GM18873 (cell line): Measurements from ENCODE around the gene CDH4.

Source experiments
- ATAC-seq: cut with Tn5 transposase; IDR thresholded peaks from one replicate; pipeline ENCODE4 v1.9.1; 2021; ENCODE audit warnings: mild to moderate bottlenecking, moderate library complexity, moderate number of reproducible peaks; ENCODE audit not compliant: unreplicated experiment, low FRiP score

CDH4 gene

DNA sequence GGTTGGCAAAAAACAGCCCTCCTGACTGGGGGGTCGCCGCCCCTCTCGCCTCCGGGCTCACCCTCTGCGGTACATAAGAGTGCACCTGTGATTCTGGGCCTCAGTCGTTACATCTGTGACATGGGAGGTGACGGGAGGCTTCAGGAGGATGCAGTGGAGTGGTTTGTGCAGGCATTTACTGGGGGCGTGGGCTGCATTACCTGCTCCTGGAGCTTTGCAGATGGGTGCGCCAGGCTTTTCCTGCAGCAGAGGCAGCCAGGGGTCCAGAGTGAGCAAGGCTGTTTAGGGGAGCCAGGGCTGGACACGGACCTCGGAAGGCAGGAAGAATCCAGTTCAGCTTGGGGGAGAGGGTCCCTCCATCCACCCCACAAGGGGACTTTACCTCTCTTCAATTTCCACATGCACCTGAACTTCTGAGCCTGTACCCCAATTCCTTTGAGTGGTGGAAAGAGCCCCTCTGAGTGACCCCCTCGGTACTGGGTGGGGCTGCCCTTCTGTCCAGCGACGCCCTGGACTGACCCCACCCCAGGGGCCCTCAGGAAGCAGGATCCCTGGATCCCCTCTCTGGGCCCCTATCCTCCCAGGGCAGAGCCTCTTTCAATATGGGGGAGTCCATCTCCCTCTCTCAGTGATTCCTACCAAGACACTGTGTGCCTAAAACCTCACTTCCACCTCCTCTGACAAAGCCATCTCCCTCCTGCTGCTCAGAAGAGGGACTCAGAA, 679.6 kb downstream of the CDH4 start:
- ATAC-seq: no peak

- no peak for ATAC-seq
Observed at GRCh38 chr20:61932199-61932592, 680.1 kb downstream of the CDH4 start.

DNA sequence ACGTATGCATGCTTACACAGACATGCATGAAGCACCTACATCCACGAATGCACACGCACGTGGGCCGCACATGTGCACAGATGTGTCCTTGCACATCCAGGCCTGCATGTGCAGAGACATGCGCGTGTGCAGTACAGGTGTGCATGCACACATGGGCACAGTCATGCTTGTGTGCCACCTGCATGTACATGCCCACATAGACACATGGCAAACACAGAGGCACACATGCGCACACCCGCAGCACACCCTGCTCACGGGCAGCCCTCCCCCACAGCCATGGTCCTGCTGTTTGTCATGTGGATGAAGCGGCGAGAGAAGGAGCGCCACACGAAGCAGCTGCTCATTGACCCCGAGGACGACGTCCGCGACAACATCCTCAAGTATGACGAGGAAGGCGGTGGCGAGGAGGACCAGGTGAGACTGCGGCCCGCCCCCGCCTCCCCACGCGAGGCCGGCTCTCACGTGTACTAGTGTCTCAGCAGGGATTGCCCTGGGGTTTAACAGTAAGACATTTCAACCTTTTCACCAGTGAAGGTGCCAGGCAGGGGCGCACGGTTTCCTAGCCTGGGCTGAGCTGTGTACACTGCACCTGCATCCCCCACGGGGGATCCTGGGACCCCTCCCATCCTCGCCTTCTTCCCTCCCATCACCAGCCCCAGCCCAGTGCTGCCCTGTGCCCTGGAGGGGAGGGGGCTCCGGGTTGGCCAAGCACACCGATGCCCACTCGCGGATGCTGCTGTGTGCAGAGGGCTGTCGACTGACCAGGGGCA, 680.8 kb downstream of the CDH4 start:
- ATAC-seq: no peak

DNA sequence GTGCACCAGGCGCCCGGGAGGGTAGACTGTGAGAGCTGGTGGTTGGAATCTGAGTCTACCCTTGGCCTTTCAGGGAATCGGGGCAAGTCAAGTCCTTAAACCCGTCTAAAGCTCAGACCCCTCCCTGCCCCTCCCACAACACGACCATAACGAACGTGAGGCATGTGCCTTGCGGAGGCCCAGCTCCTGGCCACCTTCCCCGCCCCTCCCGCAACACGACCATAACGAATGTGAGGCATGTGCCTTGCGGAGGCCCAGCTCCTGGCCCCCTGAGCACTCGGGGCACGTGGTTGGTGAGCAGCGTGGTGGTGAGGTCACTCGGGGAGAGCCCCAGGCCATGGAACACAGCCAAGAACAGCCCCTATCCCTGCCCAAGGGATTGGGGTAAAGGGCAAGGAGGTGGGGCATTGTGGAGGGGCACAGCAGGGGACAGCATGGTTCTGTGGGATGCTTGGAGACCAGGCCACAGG, 681.5 kb downstream of the CDH4 start:
- no peak for ATAC-seq

- ATAC-seq: no peak
Observed at GRCh38 chr20:61933951-61934715, 682.1 kb downstream of the CDH4 start.

GRCh38 chr20:61934716-61935530, 682.9 kb downstream of the CDH4 start:
- ATAC-seq: no peak

- no peak for ATAC-seq
Observed at GRCh38 chr20:61935926-61936700, 684.1 kb downstream of the CDH4 start.

- no peak for ATAC-seq
Observed at GRCh38 chr20:61936701-61937131, 684.7 kb downstream of the CDH4 start.

DNA sequence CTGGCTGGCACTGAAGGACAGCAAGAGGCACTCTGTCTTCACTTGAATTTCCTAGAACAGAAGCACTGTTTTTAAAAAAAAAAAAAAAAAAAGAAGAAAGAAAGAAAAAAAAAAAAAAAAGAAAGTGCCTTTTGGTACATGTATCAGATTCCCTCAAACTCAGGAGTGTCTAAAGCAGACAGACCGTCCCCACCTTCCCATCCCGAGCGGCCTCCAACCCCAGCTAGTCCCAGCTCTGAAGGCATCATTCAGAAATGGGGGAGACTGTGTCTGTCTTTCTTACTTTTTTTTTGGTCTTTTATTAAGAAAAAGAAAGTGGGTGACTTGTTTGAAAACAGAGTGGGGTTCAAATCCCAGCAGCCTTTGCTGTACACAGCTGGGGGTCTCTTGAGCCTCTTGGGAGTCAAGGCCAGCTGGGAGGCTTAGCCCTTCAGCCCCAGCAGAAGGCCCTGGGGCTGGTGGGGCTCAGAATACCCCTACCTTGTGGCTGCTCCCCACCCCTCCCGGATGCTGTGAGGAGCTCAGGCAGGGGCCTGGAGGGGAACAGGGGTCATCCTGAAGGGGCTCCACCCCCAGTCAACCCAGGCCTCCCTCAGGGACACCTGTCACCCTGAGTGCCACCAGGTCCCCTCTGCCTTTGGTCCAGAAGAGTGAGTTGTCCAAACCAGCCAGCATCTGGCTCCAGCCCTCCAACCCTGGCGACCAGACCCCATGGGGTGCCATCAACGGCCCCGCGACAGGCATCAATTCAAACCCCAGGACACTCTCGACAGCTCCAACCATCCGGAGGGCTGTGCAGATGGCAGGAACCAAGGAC, 685.3 kb downstream of the CDH4 start:
- ATAC-seq: no peak

DNA sequence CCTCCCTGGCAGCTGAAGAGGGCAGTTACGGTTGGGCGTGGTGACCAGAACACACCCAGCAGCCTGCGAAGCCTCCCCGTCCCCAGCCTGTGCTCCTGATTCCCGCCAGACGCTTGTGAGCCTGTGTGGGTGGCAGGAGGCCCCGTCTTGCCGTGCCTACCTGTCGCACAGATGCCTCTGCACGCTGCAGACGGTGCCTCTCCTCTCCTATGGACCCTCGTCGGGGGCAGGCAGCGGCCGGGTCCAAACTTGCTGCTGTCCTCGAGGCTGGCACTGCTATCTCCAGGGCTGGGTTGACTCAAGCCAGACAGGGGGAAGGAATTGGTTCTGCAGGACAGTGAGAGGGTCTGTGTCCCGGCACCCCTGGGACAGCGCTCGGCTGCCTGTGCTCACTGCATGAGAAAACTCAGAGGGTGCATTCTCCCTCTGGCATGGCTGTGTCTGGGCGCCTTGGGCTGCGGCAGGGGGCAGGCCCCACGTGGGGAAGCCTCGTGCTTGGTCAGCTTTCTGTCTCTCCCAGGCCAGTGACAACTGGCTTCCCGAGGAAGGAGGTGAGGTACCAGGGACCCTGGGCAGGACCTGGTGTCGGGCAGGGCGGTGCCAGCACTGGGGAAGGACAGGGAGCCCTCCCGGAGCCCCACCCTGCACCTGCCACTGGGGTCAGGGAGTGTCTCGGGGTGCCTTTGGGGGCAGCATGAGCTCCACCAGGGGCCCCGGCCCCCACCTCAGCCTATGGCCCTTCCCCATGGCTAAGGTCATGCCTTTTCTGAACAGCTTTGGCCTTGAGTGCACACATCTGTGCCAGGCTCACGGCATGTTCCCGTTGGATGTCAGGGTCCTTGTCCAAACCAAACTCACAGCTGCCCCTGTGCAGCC, 686.1 kb downstream of the CDH4 start:
- ATAC-seq: no peak

DNA sequence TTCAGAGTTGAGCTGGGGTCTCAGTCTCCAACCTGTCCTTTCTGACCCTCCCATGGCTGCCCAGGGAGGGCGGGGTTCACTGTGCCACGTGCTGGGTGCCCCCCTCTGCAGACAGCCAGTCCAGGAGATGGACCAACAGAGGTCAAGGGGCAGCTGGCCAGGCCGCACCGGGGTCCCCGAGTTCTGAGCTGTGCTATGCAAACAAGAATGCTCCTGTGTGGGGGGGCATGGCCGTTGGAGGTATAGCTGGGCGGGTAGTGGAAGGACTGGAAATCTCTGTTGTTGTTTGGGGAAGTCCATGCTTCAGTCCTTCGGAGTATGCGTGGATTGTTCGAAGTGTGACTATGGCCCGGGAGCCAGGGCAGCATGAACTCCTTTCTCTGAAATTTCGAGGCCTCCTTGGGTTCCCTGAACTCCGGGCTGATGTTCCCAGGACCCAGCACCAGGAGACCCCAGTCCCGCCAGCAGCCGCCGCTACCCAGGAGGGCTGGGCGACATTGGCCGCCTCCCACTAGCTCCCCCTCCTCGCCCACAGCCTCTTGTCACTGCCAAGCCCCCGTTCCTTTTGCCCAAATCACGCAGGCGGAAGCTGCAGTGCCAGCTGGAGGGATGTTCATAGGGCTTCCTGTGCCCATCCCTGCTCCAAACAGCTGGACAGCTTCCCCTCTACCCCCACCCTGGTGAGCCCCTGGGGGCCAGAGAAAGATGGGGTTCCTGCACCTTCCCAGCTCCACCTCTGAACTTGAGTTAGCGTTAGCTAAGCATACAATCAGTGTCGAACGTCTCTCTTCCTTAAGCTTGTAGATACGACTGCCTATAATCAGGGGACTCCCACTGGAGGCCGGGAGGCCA, 687.0 kb downstream of the CDH4 start:
- no peak for ATAC-seq

- no peak for ATAC-seq
Observed at GRCh38 chr20:61939691-61940360, 687.8 kb downstream of the CDH4 start.

- no peak for ATAC-seq
Observed at GRCh38 chr20:61940491-61940890, 688.4 kb downstream of the CDH4 start.

DNA sequence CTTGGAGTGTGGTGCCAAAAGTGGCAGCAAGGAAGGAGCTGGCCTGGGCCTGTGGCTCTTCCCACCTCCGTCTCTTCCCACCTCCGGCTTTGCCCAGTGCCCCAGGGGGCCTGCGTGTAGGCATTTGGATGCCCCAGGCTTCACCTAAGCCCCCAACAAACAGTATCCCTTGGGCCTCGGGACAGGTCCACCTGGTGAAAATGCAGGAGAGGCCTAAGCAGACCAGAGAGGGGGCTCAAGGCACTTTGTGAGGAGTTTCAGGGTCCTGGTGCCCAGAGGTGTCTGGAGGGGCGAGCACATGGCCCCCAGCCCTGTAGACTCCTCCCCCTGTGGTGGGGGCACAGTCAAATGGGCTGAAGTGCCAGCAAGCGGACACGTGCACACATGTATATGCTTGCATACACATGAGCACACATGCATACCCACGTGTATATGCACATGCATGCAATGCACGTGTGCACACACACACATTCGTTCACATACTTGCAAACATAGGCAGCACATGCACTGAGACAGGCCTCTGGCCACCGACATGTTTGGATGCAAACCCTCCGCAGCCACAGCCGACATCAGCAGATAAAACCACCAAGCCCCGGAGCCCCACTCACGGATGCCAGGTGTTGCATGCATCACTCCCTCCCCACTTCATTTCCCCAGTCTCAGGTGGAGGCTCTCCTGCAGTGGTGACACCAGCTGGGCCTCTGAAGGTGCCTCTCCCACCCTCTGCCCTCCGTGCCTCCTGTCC, 689.1 kb downstream of the CDH4 start:
- no peak for ATAC-seq

DNA sequence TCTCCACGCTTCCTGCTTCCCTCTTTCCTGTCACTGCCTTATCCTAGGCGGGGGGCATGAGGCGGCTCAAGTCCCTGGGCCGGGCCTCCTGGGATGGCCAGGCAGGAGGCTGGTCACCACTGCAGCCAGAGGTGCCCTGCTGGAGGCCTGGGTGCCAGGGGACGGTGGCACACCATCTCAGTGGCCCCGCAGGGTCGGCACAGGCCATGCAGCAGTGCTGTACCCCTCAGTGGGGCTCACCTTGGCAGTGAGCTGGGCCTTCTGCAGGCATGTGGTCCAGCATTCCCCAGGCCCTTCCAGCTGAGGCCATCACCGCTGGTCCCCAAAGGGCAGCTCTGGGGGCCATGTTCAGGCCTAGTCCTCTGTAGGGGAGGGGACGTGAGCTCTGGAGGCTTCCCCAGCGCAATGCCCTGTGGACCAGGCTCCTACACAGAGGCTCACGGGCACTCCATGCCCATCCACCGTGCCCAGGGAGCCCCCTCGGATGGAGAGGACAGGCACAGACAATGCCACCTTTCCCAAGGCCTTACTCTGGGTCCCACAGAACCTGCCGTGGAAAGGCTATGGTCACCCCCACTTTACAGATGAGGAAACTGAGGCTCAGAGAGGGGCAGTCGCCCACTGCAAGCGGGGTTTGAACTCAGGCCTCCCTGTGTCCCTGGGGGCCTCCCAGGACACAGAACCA, 689.8 kb downstream of the CDH4 start:
- no peak for ATAC-seq
